Mammary epithelial cell (primary cell): ENCODE measurements around the gene OLFML1.

Source experiments
- CTCF ChIP-seq, 2 donors: IDR thresholded peaks in 1 of 2; conservative IDR thresholded peaks in 1 of 2; 2 replicates each; pipeline ENCODE4 v1.5.1; 2011 to 2012; ENCODE audit warnings: inconsistent platforms in 2 of 2, low read length in 2 of 2, mild to moderate bottlenecking in 2 of 2, control low read depth in 1 of 2, low read depth in 1 of 2; ENCODE audit not compliant: insufficient read depth in 1 of 2; ENCODE audit errors: extremely low read depth in 1 of 2
- EZH2 ChIP-seq: IDR thresholded peaks from 2 replicates; pipeline ENCODE4 v1.6.1; 2012; ENCODE audit warnings: low read length, inconsistent platforms, borderline replicate concordance

- no peak for TF ChIP-seq EZH2
- no peak for TF ChIP-seq CTCF (conservative IDR thresholded peaks at IDR 0.05 in 1 of 2, IDR thresholded peaks at IDR 0.05 in 1 of 2; ENCODE audit: extremely low read depth in 1 of 2, insufficient read depth in 1 of 2, low read depth in 1 of 2, low read length in 2 of 2)
Observed at GRCh38 chr11:7558046-7558445, 72.7 kb downstream of the OLFML1 start.
